H1 (cell line): ENCODE data around the gene S100A12. TPM values are rescaled to one million over a fixed set of nuclear protein-coding genes. Genes with fewer than 3 reads are reported as not detected.

Experiments used
- CTCF ChIA-PET: fragments of 300-600 bp; sonication (Branson Sonifier 250); formaldehyde crosslinking; loops from one replicate; lab custom pipeline; 2021; ENCODE audit not compliant: partially characterized antibody; lab: Charles Lee
- POLR2A ChIA-PET: fragments of 300-600 bp; sonication (Branson Sonifier 250); formaldehyde crosslinking; loops from one replicate; lab custom pipeline; 2021; ENCODE audit warnings: inconsistent platforms; ENCODE audit not compliant: partially characterized antibody; lab: Charles Lee
- DNase-seq, 2 experiments: peaks; one replicate each; pipeline versions ENCODE4 v3.0.0 to v3.0.0-alpha.2; 2010 to 2022; ENCODE audit warnings: low spot score in 2 of 2, low read depth in 1 of 2, mixed read lengths in 1 of 2
- FAIRE-seq: peaks from 2 replicates; lab custom pipeline; 2011; peaks lifted over from hg19 to GRCh38; lab: Jason Lieb, UNC
- H2AFZ ChIP-seq: 2 replicates; pipeline ENCODE4 v1.8.1; 2012; ENCODE audit warnings: low read length, inconsistent platforms
- H2AK5ac ChIP-seq: 2 replicates; pipeline ENCODE4 v1.6.1; 2013; ENCODE audit warnings: low read depth, low read length
- H2BK120ac ChIP-seq: replicated peaks from 2 replicates; pipeline ENCODE3; 2013; ENCODE audit warnings: low read depth, low read length, inconsistent platforms
- H2BK12ac ChIP-seq: 2 replicates; pipeline ENCODE4 v1.6.1; 2013; ENCODE audit warnings: low read depth, low read length
- H2BK15ac ChIP-seq: 2 replicates; pipeline ENCODE4 v1.6.1; 2013; ENCODE audit warnings: low read length
- H2BK20ac ChIP-seq: 2 replicates; pipeline ENCODE4 v1.6.1; 2013; ENCODE audit warnings: low read length
- H2BK5ac ChIP-seq: 2 replicates; pipeline ENCODE4 v1.6.1; 2013; ENCODE audit warnings: low read depth, low read length
- H3K14ac ChIP-seq: 2 replicates; pipeline ENCODE4 v1.6.1; 2013; ENCODE audit warnings: inconsistent platforms; ENCODE audit not compliant: insufficient read length
- H3K18ac ChIP-seq: 2 replicates; pipeline ENCODE4 v1.6.1; 2013; ENCODE audit warnings: low read length; ENCODE audit errors: extremely low read depth
- H3K23ac ChIP-seq: 2 replicates; pipeline ENCODE4 v1.6.1; 2013; ENCODE audit warnings: inconsistent platforms; ENCODE audit not compliant: insufficient read length
- H3K23me2 ChIP-seq: 2 replicates; pipeline ENCODE4 v1.6.1; 2013; ENCODE audit warnings: low read depth, low read length
- H3K27ac ChIP-seq: 2 replicates; pipeline ENCODE4 v1.6.1; 2011; ENCODE audit warnings: low read depth, low read length, inconsistent platforms
- H3K27me3 ChIP-seq, 4 experiments: replicated peaks in 1 of 4; 1 replicate in 1 of 4; 2 replicates in 3 of 4; pipeline versions ENCODE4 v1.6.1 to v1.8.1; 2011 to 2013; ENCODE audit warnings: low read length in 3 of 4, mild to moderate bottlenecking in 3 of 4, inconsistent platforms in 2 of 4, mixed read lengths in 2 of 4, moderate library complexity in 1 of 4; ENCODE audit not compliant: control insufficient read depth in 3 of 4, insufficient read depth in 3 of 4; ENCODE audit errors: extremely low read depth in 1 of 4
- H3K36me3 ChIP-seq, 4 experiments: 2 replicates each; pipeline versions ENCODE4 v1.6.1 to v1.8.1; 2011 to 2013; ENCODE audit warnings: mild to moderate bottlenecking in 4 of 4, low read length in 3 of 4, moderate library complexity in 2 of 4, control low read depth in 1 of 4, inconsistent platforms in 1 of 4; ENCODE audit not compliant: insufficient read depth in 4 of 4, control insufficient read depth in 2 of 4
- H3K4ac ChIP-seq: replicated peaks from 2 replicates; pipeline ENCODE3; 2013; ENCODE audit warnings: low read length, low read depth, mixed read lengths, inconsistent platforms; ENCODE audit not compliant: insufficient read length
- H3K4me1 ChIP-seq, 4 experiments: replicated peaks in 1 of 4; 1 replicate in 1 of 4; 2 replicates in 3 of 4; pipeline versions ENCODE4 v1.6.1 to v1.8.1; 2011 to 2013; ENCODE audit warnings: low read length in 3 of 4, inconsistent platforms in 2 of 4, mixed read lengths in 1 of 4; ENCODE audit not compliant: insufficient read depth in 4 of 4, control insufficient read depth in 3 of 4
- H3K4me2 ChIP-seq, 2 experiments: 2 replicates each; pipeline versions ENCODE4 v1.6.1 to v1.8.1; 2011 to 2013; ENCODE audit warnings: low read depth in 2 of 2, low read length in 2 of 2, control low read depth in 1 of 2, inconsistent platforms in 1 of 2, mild to moderate bottlenecking in 1 of 2; ENCODE audit not compliant: insufficient read depth in 1 of 2
- H3K4me3 ChIP-seq, 4 experiments: fragments of 200-600, 300-600 bp in 1 of 4; sonication (generic), shearing (Covaris generic), sonication (Bioruptor Twin) in 1 of 4; 2 replicates each; pipeline versions ENCODE4 v1.5.1 to v1.8.1; 2011 to 2016; ENCODE audit warnings: low read length in 4 of 4, low read depth in 3 of 4, control low read depth in 2 of 4, inconsistent platforms in 2 of 4, mild to moderate bottlenecking in 2 of 4, mixed read lengths in 1 of 4, moderate library complexity in 1 of 4; ENCODE audit not compliant: insufficient read depth in 2 of 4; ENCODE audit errors: extremely low read depth in 1 of 4
- H3K56ac ChIP-seq: replicated peaks from 2 replicates; pipeline ENCODE3; 2013; ENCODE audit warnings: low read depth, mild to moderate bottlenecking, mixed read lengths, low read length, inconsistent platforms; ENCODE audit not compliant: insufficient read length
- H3K79me1 ChIP-seq: 2 replicates; pipeline ENCODE4 v1.6.1; 2013; ENCODE audit warnings: low read depth, low read length, control low read depth
- H3K79me2 ChIP-seq, 2 experiments: 2 replicates each; pipeline versions ENCODE4 v1.6.1 to v1.8.1; 2012 to 2013; ENCODE audit warnings: low read length in 2 of 2, mild to moderate bottlenecking in 2 of 2, inconsistent platforms in 1 of 2; ENCODE audit not compliant: insufficient read depth in 2 of 2, control insufficient read depth in 1 of 2
- H3K9ac ChIP-seq, 4 experiments: replicated peaks in 1 of 4; 1 replicate in 1 of 4; 2 replicates in 3 of 4; pipeline versions ENCODE4 v1.6.1 to v1.8.1; 2011 to 2013; ENCODE audit warnings: low read depth in 3 of 4, low read length in 3 of 4, control low read depth in 2 of 4, mild to moderate bottlenecking in 2 of 4, moderate library complexity in 2 of 4, inconsistent platforms in 1 of 4; ENCODE audit errors: extremely low read depth in 1 of 4
- H3K9me3 ChIP-seq, 2 experiments: 2 replicates each; pipeline versions ENCODE4 v1.6.1 to v1.8.1; 2012 to 2013; ENCODE audit warnings: mild to moderate bottlenecking in 2 of 2, moderate library complexity in 2 of 2, control low read depth in 1 of 2, inconsistent platforms in 1 of 2, low read depth in 1 of 2, low read length in 1 of 2, mixed read lengths in 1 of 2; ENCODE audit not compliant: insufficient read depth in 2 of 2
- H4K20me1 ChIP-seq, 2 experiments: replicated peaks in 1 of 2; 2 replicates each; pipeline versions ENCODE3 to v1.8.1; 2011 to 2013; ENCODE audit warnings: inconsistent platforms in 2 of 2, low read length in 2 of 2, mild to moderate bottlenecking in 1 of 2; ENCODE audit not compliant: insufficient read depth in 2 of 2, control insufficient read depth in 1 of 2
- H4K5ac ChIP-seq: 2 replicates; pipeline ENCODE4 v1.6.1; 2013; ENCODE audit warnings: low read length, low read depth, mixed read lengths, inconsistent platforms; ENCODE audit not compliant: insufficient read length
- H4K8ac ChIP-seq: 2 replicates; pipeline ENCODE4 v1.8.0; 2013; ENCODE audit warnings: mild to moderate bottlenecking, moderate library complexity, low read length, inconsistent platforms; ENCODE audit not compliant: insufficient read depth; ENCODE audit errors: extremely low read depth
- H4K91ac ChIP-seq: replicated peaks from 2 replicates; pipeline ENCODE3; 2013; ENCODE audit warnings: low read length, mixed read lengths, inconsistent platforms; ENCODE audit not compliant: insufficient read length
- CTCF ChIP-seq, 3 experiments: IDR thresholded peaks; 1 replicate in 2 of 3; 2 replicates in 1 of 3; pipeline versions ENCODE4 v1.5.1 to v1.6.1; 2011; ENCODE audit warnings: low read length in 3 of 3, mild to moderate bottlenecking in 3 of 3, inconsistent platforms in 2 of 3, low read depth in 1 of 3, moderate library complexity in 1 of 3; ENCODE audit not compliant: insufficient read depth in 1 of 3; ENCODE audit errors: control extremely low read depth in 1 of 3
- HDAC2 ChIP-seq, 2 experiments: fragments of 300-600 bp in 1 of 2; sonication (generic) in 1 of 2; IDR thresholded peaks; 2 replicates each; pipeline ENCODE4 v1.6.1; 2011 to 2012; ENCODE audit warnings: low read depth in 2 of 2, low read length in 2 of 2, mild to moderate bottlenecking in 2 of 2, moderate library complexity in 2 of 2, borderline replicate concordance in 1 of 2, inconsistent platforms in 1 of 2
- KDM1A ChIP-seq: fragments of 200-600, 300-600 bp; sonication (generic); IDR thresholded peaks from 2 replicates; pipeline ENCODE4 v1.7.1; 2016; ENCODE audit warnings: mild to moderate bottlenecking, low read length, borderline replicate concordance
- MAX ChIP-seq: IDR thresholded peaks from 2 replicates; pipeline ENCODE4 v1.6.1; 2012; ENCODE audit warnings: inconsistent platforms
- NRF1 ChIP-seq: IDR thresholded peaks from 2 replicates; pipeline ENCODE4 v1.6.1; 2011; ENCODE audit warnings: mild to moderate bottlenecking, low read depth, low read length, improper control_type of control experiment
- RBBP5 ChIP-seq: IDR thresholded peaks from 2 replicates; pipeline ENCODE4 v1.7.1; 2012; ENCODE audit warnings: low read depth, mild to moderate bottlenecking, inconsistent platforms, low read length, moderate library complexity, borderline replicate concordance
- RXRA ChIP-seq: IDR thresholded peaks from 2 replicates; pipeline ENCODE4 v1.6.1; 2011; ENCODE audit warnings: low read depth, mild to moderate bottlenecking, low read length, moderate library complexity; ENCODE audit not compliant: insufficient read depth
- WGBS, 2 experiments: shearing (Covaris generic) in 1 of 2; methylation state at CpG; one replicate each; pipeline versions ENCODE4 v1.1.6 to v1.1.7; 2013 to 2015; ENCODE audit warnings: low lambda C conversion rate in 2 of 2, mixed read lengths in 2 of 2, inconsistent platforms in 1 of 2, low coverage in 1 of 2, missing lambda C conversion rate in 1 of 2; ENCODE audit not compliant: insufficient replicate concordance in 2 of 2, insufficient coverage in 1 of 2, insufficient read length in 1 of 2; ENCODE audit errors: extremely low coverage in 1 of 2, missing lambda C conversion rate in 1 of 2; 5-methylcytosine and 5-hydroxymethylcytosine counted together
- polyA plus RNA-seq, 7 experiments: library from polyadenylated mRNA; depleted of rRNA in 3 of 7; stranded (reverse) in 5 of 7; unstranded in 2 of 7; fragments of >200 nt in 5 of 7; fragments of 200-250 nt in 2 of 7; gene quantifications; 1 replicate in 5 of 7; 2 replicates in 1 of 7; 4 replicates in 1 of 7; pipeline versions ENCODE4 v1.2.1 to v1.2.3, GENCODE V29; 2011 to 2013; ENCODE audit warnings: missing spikeins in 2 of 7, mixed read lengths in 2 of 7
- total RNA-seq: library from RNA; stranded (reverse); fragmentation: NEBNext Ultra II Directional; extraction: Animal tissue kit (Norgen Biotek cat#: 25700); gene quantifications from 2 replicates; pipeline ENCODE4 v1.2.1, GENCODE V29; 2021

Gene S100A12
- total and polyA plus RNA-seq, 2 of the 8 experiments (the other 6 are each of a cell fraction or from before 2014, with no cell fraction given): not detected

- Histone ChIP-seq H3K36me3 (no peaks in the 10 kb centered on the region), H3K4ac (no peak overlapping the region), H3K14ac (no peak overlapping the region), H2BK20ac (no peak overlapping the region), H3K56ac (no peak overlapping the region), H4K5ac (no peak overlapping the region), H3K4me3 (no peak overlapping the region), H3K23ac (no peak overlapping the region), H2BK15ac (no peak overlapping the region), H3K79me1 (no peaks in the 10 kb centered on the region), H3K27ac (no peak overlapping the region), H4K8ac (no peak overlapping the region), H4K20me1 (no peaks in the 10 kb centered on the region), H3K4me2 (no peak overlapping the region), H3K23me2 (no peaks in the 10 kb centered on the region), H2AK5ac (no peak overlapping the region), H2BK120ac (no peak overlapping the region), H3K27me3 (peaks cover 0 to 2% (median 0%) of the 10 kb centered on the region in 4 experiments; a peak in 1 of 7 replicates), H2BK12ac (no peak overlapping the region)
- CTCF ChIA-PET: interaction anchor here (0.6 to 4.7 kb wide), 15 partner anchors 9 to 180 kb away, joined by 3 to 33 read pairs (median 4); partner anchors contain the start of gene S100A9
- no peak for DNase-seq
- 86% methylated on average over 3 of the region's 3 CpGs; no CpG with 5 or more reads in 1 of the 2 experiments for WGBS, 2 experiments
- TF ChIP-seq MAX (no peak), KDM1A (no peak), RBBP5 (no peak), RXRA (no peak), HDAC2 (IDR thresholded peaks at IDR 0.05; ENCODE audit: borderline replicate concordance in 1 of 2, low read depth in 2 of 2, low read length in 2 of 2) (no peak), NRF1 (no peak), CTCF (IDR thresholded peaks at IDR 0.05; ENCODE audit: control extremely low read depth in 1 of 3, insufficient read depth in 1 of 3, low read depth in 1 of 3, low read length in 3 of 3) (no peak)
- TF ChIP-seq, all 59 proteins: peak for 0
- H4K91ac ChIP-seq: no peak overlapping the region
- H3K9ac ChIP-seq: no peak overlapping the region
- H3K79me2 ChIP-seq: no peaks in the 10 kb centered on the region
- H2AFZ ChIP-seq: no peak overlapping the region
- no peaks in the 10 kb centered on the region for H3K4me1 ChIP-seq
- no peak overlapping the region for H2BK5ac ChIP-seq
- no peaks in the 10 kb centered on the region for H3K9me3 ChIP-seq
- POLR2A ChIA-PET: no interaction called here
- FAIRE-seq: no peak
- no peak overlapping the region for H3K18ac ChIP-seq
Observed at GRCh38 chr1:153392822-153393221, 17.4 kb upstream of the S100A12 start.
